Right lung (tissue), 5 donors: ENCODE measurements around the gene MAK. TPM values are rescaled to one million over a fixed set of nuclear protein-coding genes. Genes with fewer than 3 reads are reported as not detected.
"Not testable (repeated sequence)": the region's sequence is repeated elsewhere in the genome, so short reads cannot be mapped to it uniquely, and the experiment has no call there.

Experiments
- DNase-seq, 2 donors: peaks; one replicate each; pipeline ENCODE4 v3.0.0-alpha.2; 2013
- polyA plus RNA-seq, 5 donors: library from polyadenylated mRNA; unstranded; fragments of 120-200 nt; gene quantifications; one replicate each; pipeline versions ENCODE4 v1.2.1 to v1.2.3, GENCODE V29; 2013; ENCODE audit warnings: inconsistent platforms in 1 of 5, low replicate concordance in 1 of 5; ENCODE audit not compliant: insufficient read length in 5 of 5, insufficient read depth in 1 of 5

Gene MAK
- polyA plus RNA-seq, 5 donors, result 1.7 to 3.2 (median 2.7) TPM

DNA sequence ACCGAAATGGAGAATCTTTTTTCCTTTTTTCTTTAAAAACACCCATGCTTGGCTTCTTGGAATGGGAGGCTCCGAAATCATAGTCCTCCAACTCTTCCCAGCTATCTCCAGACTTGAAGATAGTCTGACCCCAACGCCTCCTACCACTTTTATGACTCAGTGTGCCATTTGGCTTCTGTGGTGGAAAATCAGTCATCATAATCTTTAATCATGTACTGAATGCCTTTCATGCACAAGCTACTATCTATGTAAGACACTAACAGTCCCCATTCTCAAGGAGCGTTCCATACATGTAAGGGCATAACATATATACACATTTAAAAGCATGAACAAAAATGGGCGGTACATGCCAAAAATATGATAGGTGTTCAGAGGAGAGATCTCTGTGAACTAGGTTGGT, 46.7 kb downstream of the MAK start:
- no peak for DNase-seq

DNA sequence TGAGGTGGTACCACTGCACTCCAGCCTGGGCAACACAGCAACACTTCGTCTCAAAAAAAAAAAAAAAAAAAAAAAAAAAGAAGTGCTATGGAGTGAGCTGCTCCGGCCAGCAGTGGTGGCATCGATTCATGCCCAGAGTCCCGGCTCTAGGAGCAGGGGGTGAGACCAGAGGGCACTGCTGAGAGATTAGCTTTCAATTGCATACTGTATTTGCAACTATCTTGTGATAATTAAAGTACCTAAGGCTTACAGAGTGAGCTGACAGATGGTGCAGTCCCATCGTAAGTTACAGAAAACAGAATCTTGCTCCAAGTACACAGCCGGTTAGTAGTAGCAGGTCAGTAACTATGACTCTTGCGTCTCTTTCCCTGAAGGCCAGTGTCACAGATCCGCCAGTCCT, 59.3 kb downstream of the MAK start:
- no peak for DNase-seq

DNA sequence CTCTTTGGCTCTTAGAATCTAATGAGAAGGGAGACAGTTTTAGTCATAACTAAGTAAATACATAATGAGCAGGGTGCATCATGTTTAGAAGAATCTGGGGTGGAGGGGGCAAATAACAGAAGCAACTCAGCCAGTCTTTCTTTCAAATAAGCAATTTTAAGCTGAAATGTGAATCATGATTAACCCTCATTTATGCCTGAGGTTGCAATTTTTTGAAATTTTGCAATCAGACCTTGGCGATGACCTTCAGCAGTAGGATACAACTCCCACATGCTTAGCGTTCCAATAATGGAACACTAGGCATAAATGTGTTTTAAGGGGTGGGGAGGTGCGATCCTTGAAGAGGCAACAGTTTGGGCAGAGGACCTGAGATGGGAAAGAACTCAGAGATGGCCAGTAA, 60.1 kb downstream of the MAK start:
- DNase-seq, result no peak

GRCh38 chr6:10771371-10771894, 66.9 kb downstream of the MAK start:
- no peak for DNase-seq

GRCh38 chr6:10769419-10769818, 68.9 kb downstream of the MAK start:
- no peak for DNase-seq

DNA sequence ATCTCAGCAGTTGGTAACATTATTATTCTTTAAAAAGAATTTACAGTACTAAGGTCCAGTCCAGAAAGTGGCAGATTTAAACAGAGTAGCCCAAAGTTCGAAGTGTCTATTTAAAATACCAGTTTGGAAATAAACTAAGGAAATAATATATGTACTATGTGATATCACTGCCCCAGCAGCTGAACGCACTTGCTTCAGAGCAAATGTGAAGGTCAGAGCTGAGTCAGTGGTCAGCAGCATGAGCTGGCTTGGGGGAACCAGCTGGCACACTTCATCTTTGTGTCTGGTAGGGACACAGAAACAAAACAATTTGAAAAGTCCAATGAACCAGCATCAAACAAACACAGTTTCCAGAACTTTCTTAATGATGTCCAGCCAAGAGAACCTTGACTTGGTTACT, 75.3 kb downstream of the MAK start:
- no peak for DNase-seq

DNA sequence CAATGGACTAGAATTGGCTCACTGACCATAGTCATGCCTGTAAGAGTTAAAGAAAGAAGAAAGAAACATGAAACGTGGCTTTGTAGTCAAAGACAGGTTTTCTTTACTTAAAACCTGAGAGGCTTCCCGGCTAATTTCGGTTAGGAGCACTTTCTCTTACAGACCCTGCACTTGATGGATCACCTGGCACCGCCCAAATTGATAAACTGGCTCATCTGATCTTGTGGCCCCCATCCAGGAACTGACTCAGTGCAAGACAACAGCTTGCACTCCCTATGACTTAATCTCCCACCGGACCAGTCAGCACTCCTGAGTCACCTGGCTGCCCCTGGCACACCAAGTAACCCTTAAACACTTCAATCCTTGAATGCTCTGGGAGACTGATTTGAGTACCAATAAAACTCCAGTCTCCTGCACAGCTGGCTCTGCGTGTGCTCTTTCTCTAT, 78.4 kb downstream of the MAK start:
- DNase-seq, result no peak

DNA sequence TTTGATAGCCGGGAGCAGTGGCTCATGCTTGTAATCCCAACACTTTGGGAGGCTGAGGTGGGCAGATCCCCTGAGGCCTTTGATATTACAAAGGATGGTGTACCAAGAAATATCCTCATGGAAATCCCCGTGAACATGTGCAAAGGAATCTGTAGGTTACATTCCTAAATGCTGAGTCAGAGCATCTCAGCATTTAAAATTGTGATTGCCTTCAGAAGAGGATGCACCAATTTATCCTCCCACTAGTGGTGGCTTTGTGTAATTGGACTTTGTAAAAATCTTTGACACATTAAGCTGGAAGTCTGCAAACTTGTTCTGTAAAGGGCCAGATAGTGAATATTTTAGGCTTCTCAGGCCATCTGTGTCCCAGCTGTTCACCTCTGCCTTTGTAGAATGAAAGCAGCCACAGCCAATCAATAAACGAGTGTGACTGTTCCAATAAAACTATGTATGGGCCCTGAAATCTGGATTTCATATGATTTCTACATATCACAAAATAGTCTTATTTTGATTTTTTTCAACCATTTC, 79.0 kb downstream of the MAK start:
- DNase-seq, result no peak

GRCh38 chr6:10756085-10756484, 82.3 kb downstream of the MAK start:
- no peak for DNase-seq

- DNase-seq, result not testable (repeated sequence)
These were observed 86.6 kb downstream of the MAK start for GRCh38 chr6:10751757-10752156.

GRCh38 chr6:10750568-10750967, 87.8 kb downstream of the MAK start:
- not testable (repeated sequence) for DNase-seq

GRCh38 chr6:10749734-10750133, 88.6 kb downstream of the MAK start:
- no peak for DNase-seq

DNA sequence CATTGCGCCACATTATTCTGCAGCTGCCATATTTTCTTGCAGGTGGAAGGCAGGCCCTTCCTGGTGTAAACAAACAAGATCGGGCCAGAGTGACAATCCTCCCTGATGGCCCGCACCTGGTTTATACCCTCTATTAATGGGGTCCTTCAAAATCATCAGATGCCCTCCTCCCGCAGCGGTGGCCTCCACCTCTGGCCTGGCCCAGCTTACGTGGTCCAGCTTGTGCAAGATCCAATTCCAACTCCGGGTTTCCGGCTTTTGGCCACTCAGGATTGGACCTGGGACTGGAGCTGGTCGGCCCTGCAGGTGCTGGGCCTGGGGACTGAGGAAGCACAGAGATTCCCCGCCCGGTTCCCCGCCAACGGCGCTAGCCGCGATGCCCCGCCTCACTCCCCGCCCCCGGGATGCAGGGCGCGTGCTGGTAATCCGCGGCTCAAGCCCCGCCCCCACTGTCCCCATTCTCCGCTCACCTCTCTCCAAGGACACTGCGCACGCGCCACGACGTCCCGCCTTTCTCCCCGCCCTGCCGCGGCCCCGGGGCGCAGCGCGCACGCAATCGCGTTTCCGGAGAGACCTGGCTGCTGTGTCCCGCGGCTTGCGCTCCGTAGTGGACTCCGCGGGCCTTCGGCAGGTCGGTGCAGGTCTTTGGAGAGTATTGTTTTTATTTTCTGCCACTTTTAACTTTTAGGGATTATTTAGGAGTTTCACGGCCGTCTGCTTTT, 90.9 kb downstream of the MAK start, which contains the start of gene TMEM14B:
Gene TMEM14B, plus strand, starts transcription at position 555 of the 722 bp plus-strand sequence. CDS start 1,441 bp downstream, outside the sequence.
- DNase-seq, result peak; percentile 98

GRCh38 chr6:10746915-10747250, 91.5 kb downstream of the MAK start:
- DNase-seq, result no peak

DNA sequence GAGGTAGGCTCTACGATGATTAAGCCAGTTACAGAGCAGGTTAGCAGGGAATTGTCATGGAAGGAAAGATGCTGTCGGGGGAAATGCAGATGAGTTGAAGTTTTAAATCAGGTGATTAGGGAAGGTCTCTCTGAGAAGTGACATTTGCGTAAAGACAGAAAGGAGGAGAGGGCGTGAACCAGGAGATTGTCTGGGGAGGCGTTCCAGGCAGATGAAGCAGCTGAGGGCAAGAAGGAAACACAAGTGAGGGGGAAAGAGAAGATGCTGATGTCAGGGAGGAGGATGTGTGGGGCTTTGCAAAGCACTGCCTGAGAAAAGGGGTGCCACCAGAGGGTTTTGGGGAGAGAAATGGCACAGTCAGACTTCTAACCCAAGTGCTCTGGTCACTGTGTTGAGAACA, 93.2 kb downstream of the MAK start:
- no peak for DNase-seq

- DNase-seq, result no peak
These were observed 94.8 kb downstream of the MAK start for GRCh38 chr6:10743515-10743914.

- DNase-seq, result no peak
These were observed 96.1 kb downstream of the MAK start for GRCh38 chr6:10742251-10742650.

DNA sequence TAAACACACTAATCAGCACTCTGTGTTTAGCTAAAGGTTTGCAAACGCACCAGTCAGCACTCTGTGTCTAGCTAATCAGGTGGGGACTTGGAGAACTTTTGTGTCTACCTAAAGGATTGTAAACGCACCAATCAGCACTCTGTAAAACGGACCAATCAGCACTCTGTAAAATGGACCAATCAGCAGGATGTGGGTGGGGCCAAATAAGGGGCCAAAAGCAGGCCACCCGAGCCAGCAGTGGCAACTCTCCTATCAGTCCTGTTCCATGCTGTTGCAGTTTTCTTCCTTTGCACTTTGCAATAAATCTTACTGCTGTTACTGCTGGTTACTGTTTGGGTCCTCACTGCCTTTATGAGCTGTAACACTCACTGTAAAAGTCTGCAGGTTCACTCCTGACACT, 96.7 kb downstream of the MAK start:
- not testable (repeated sequence) for DNase-seq

GRCh38 chr6:10740061-10740460, 98.3 kb downstream of the MAK start:
- DNase-seq, result no peak

- DNase-seq, result no peak
These were observed 101.6 kb downstream of the MAK start for GRCh38 chr6:10736731-10737130.

GRCh38 chr6:10733863-10734262, 104.5 kb downstream of the MAK start:
- DNase-seq, result no peak

GRCh38 chr6:10733151-10733715, 105.1 kb downstream of the MAK start:
- no peak for DNase-seq

- DNase-seq, result no peak
These were observed 108.1 kb downstream of the MAK start for GRCh38 chr6:10730254-10730653.
